Trophoblast cell (in vitro differentiated cells and primary cell): ENCODE measurements around the gene VDR.
A peak's percentile ranks its signal among the peaks of the same experiment; 100 is the strongest.

Experiments
- DNase-seq, 2 donors: peaks; one replicate each; pipeline ENCODE4 v3.0.0-alpha.2; 2016
- H2AFZ ChIP-seq: 2 replicates; pipeline ENCODE4 v1.6.1; 2013; ENCODE audit warnings: low read length, moderate library complexity, mild to moderate bottlenecking; ENCODE audit not compliant: insufficient read depth, poor library complexity
- H2AK5ac ChIP-seq: 2 replicates; pipeline ENCODE4 v1.6.1; 2013; ENCODE audit warnings: mild to moderate bottlenecking, low read length
- H2BK120ac ChIP-seq: 2 replicates; pipeline ENCODE4 v1.6.1; 2013; ENCODE audit warnings: low read length, mild to moderate bottlenecking, moderate library complexity; ENCODE audit not compliant: insufficient read depth, poor library complexity
- H2BK12ac ChIP-seq: 2 replicates; pipeline ENCODE4 v1.6.1; 2013; ENCODE audit warnings: mild to moderate bottlenecking, low read length, moderate library complexity
- H2BK5ac ChIP-seq: 2 replicates; pipeline ENCODE4 v1.6.1; 2013; ENCODE audit warnings: low read length, low read depth, moderate library complexity, mild to moderate bottlenecking; ENCODE audit not compliant: poor library complexity
- H3K14ac ChIP-seq: 2 replicates; pipeline ENCODE4 v1.6.1; 2013; ENCODE audit warnings: mild to moderate bottlenecking, low read length
- H3K18ac ChIP-seq: 2 replicates; pipeline ENCODE4 v1.6.1; 2013; ENCODE audit warnings: mild to moderate bottlenecking, low read length
- H3K23ac ChIP-seq: 2 replicates; pipeline ENCODE4 v1.6.1; 2013; ENCODE audit warnings: low read length
- H3K27ac ChIP-seq: 2 replicates; pipeline ENCODE4 v1.5.1; 2013; ENCODE audit warnings: low read depth, mild to moderate bottlenecking, inconsistent platforms, low read length, moderate library complexity
- H3K27me3 ChIP-seq: 2 replicates; pipeline ENCODE4 v1.6.1; 2013; ENCODE audit warnings: inconsistent platforms, mild to moderate bottlenecking, low read length, moderate library complexity; ENCODE audit not compliant: insufficient read depth
- H3K36me3 ChIP-seq, 2 experiments: 1 replicate in 1 of 2; 2 replicates in 1 of 2; pipeline ENCODE4 v1.6.1; 2013; ENCODE audit warnings: low read length in 2 of 2, mild to moderate bottlenecking in 2 of 2, moderate library complexity in 1 of 2; ENCODE audit not compliant: insufficient read depth in 2 of 2, control insufficient read depth in 1 of 2
- H3K4ac ChIP-seq: 2 replicates; pipeline ENCODE4 v1.6.1; 2013; ENCODE audit warnings: low read depth, mild to moderate bottlenecking, low read length, moderate library complexity
- H3K4me1 ChIP-seq, 2 experiments: 1 replicate in 1 of 2; 2 replicates in 1 of 2; pipeline ENCODE4 v1.6.1; 2013; ENCODE audit warnings: low read length in 2 of 2, mild to moderate bottlenecking in 2 of 2, moderate library complexity in 1 of 2; ENCODE audit not compliant: insufficient read depth in 2 of 2, control insufficient read depth in 1 of 2
- H3K4me2 ChIP-seq: 2 replicates; pipeline ENCODE4 v1.6.1; 2013; ENCODE audit warnings: inconsistent platforms, mild to moderate bottlenecking, low read length, moderate library complexity
- H3K4me3 ChIP-seq: 2 replicates; pipeline ENCODE4 v1.5.1; 2013; ENCODE audit warnings: mild to moderate bottlenecking, low read depth, low read length, inconsistent platforms
- H3K79me1 ChIP-seq: one replicate; pipeline ENCODE4 v1.6.1; 2013; ENCODE audit warnings: low read length
- H3K79me2 ChIP-seq: 2 replicates; pipeline ENCODE4 v1.6.1; 2013; ENCODE audit warnings: low read length, mild to moderate bottlenecking; ENCODE audit not compliant: control insufficient read depth, insufficient read depth, poor library complexity
- H3K9ac ChIP-seq: 2 replicates; pipeline ENCODE4 v1.6.1; 2013; ENCODE audit warnings: mild to moderate bottlenecking, low read length
- H3K9me3 ChIP-seq: 2 replicates; pipeline ENCODE4 v1.6.1; 2013; ENCODE audit warnings: low read depth, mild to moderate bottlenecking, control low read depth, inconsistent platforms, low read length; ENCODE audit not compliant: insufficient read depth
- H4K12ac ChIP-seq: 2 replicates; pipeline ENCODE4 v1.6.1; 2013; ENCODE audit warnings: low read depth, mild to moderate bottlenecking, low read length, moderate library complexity
- H4K8ac ChIP-seq: 2 replicates; pipeline ENCODE4 v1.6.1; 2013; ENCODE audit warnings: low read depth, mild to moderate bottlenecking, low read length, moderate library complexity
- H4K91ac ChIP-seq: one replicate; pipeline ENCODE4 v1.6.1; 2013; ENCODE audit warnings: low read depth, mild to moderate bottlenecking, low read length, moderate library complexity
- WGBS: extraction: QIAGEN DNeasy Blood & Tissue Kit; methylation state at CpG from one replicate; pipeline ENCODE4 v1.1.7; 2013; ENCODE audit warnings: missing lambda C conversion rate; ENCODE audit not compliant: insufficient read length, insufficient coverage; ENCODE audit errors: extremely low coverage; 5-methylcytosine and 5-hydroxymethylcytosine counted together

The VDR gene

GRCh38 chr12:47852096-47852571 lies 52.7 kb downstream of the VDR start:
- Histone ChIP-seq H2BK12ac (no peak overlapping the region), H3K9ac (no peak overlapping the region), H3K36me3 (no peaks in the 10 kb centered on the region), H3K18ac (no peak overlapping the region), H3K14ac (no peak overlapping the region), H3K4ac (no peak overlapping the region), H3K9me3 (peaks cover 2% of the 10 kb centered on the region), H3K4me1 (peaks cover 0 to 3% of the 10 kb centered on the region in 2 experiments), H2AFZ (no peak overlapping the region), H4K12ac (no peak overlapping the region), H2AK5ac (no peak overlapping the region), H3K4me2 (no peak overlapping the region), H3K79me2 (no peaks in the 10 kb centered on the region), H3K4me3 (no peak overlapping the region), H2BK5ac (no peak overlapping the region), H3K27ac (no peak overlapping the region), H3K23ac (no peak overlapping the region), H4K8ac (no peak overlapping the region), H2BK120ac (no peak overlapping the region), H3K27me3 (no peaks in the 10 kb centered on the region), H4K91ac (no peak overlapping the region), H3K79me1 (no peaks in the 10 kb centered on the region)
- WGBS: no CpG with 5 or more reads among the region's 10 CpGs
- DNase-seq: no peak

- Histone ChIP-seq H2BK120ac (no peak overlapping the region), H3K9me3 (peaks cover 2% of the 10 kb centered on the region), H3K4ac (no peak overlapping the region), H3K79me1 (no peaks in the 10 kb centered on the region), H3K18ac (no peak overlapping the region), H3K23ac (no peak overlapping the region), H3K9ac (no peak overlapping the region), H4K8ac (no peak overlapping the region), H3K79me2 (no peaks in the 10 kb centered on the region), H3K27ac (no peak overlapping the region), H2AK5ac (no peak overlapping the region), H3K4me2 (no peak overlapping the region), H2BK5ac (no peak overlapping the region), H3K14ac (no peak overlapping the region), H3K4me3 (no peak overlapping the region), H2AFZ (no peak overlapping the region), H2BK12ac (no peak overlapping the region), H4K12ac (no peak overlapping the region), H3K27me3 (no peaks in the 10 kb centered on the region), H4K91ac (no peak overlapping the region), H3K4me1 (peaks cover 0 to 3% of the 10 kb centered on the region in 2 experiments), H3K36me3 (no peaks in the 10 kb centered on the region)
- DNase-seq: no peak
- no CpG with 5 or more reads among the region's 3 CpGs for WGBS
Measured at GRCh38 chr12:47851303-47851952, 53.4 kb downstream of the VDR start.

GRCh38 chr12:47850153-47851084 lies 54.4 kb downstream of the VDR start:
- no peak overlapping the region for H3K4me3 ChIP-seq

GRCh38 chr12:47849261-47849660 lies 55.5 kb downstream of the VDR start:
- H2AFZ ChIP-seq: no peak overlapping the region
- DNase-seq: no peak
- H3K14ac ChIP-seq: no peak overlapping the region

More at GRCh38 chr12:47850153-47851084, 54.4 kb downstream of the VDR start:
- Histone ChIP-seq H3K9me3 (peaks cover 2% of the 10 kb centered on the region), H3K79me1 (no peaks in the 10 kb centered on the region), H3K18ac (no peak overlapping the region), H4K12ac (no peak overlapping the region), H4K8ac (no peak overlapping the region), H3K14ac (no peak overlapping the region), H3K9ac (no peak overlapping the region), H2BK12ac (no peak overlapping the region), H3K36me3 (no peaks in the 10 kb centered on the region), H2BK120ac (no peak overlapping the region), H3K4me2 (no peak overlapping the region), H4K91ac (no peak overlapping the region), H3K4ac (no peak overlapping the region), H3K27ac (no peak overlapping the region), H3K79me2 (no peaks in the 10 kb centered on the region), H2AFZ (no peak overlapping the region), H2AK5ac (no peak overlapping the region), H2BK5ac (no peak overlapping the region), H3K27me3 (no peaks in the 10 kb centered on the region), H3K4me1 (peaks cover 0 to 3% of the 10 kb centered on the region in 2 experiments), H3K23ac (no peak overlapping the region)
- WGBS: no CpG with 5 or more reads among the region's 12 CpGs
- peak; percentile 61 to 82 for DNase-seq

More at GRCh38 chr12:47849261-47849660, 55.5 kb downstream of the VDR start:
- Histone ChIP-seq H3K4ac (no peak overlapping the region), H4K12ac (no peak overlapping the region), H2AK5ac (no peak overlapping the region), H3K36me3 (no peaks in the 10 kb centered on the region), H3K4me2 (no peak overlapping the region), H3K27me3 (no peaks in the 10 kb centered on the region), H3K79me1 (no peaks in the 10 kb centered on the region), H2BK120ac (no peak overlapping the region), H3K9me3 (peaks cover 2% of the 10 kb centered on the region), H2BK5ac (no peak overlapping the region), H3K4me1 (peaks cover 0 to 3% of the 10 kb centered on the region in 2 experiments), H4K8ac (no peak overlapping the region), H4K91ac (no peak overlapping the region), H3K4me3 (no peak overlapping the region), H3K23ac (no peak overlapping the region), H3K9ac (no peak overlapping the region), H3K27ac (no peak overlapping the region), H2BK12ac (no peak overlapping the region), H3K18ac (no peak overlapping the region), H3K79me2 (no peaks in the 10 kb centered on the region)
- no CpG with 5 or more reads among the region's 5 CpGs for WGBS
